Panc1 (cell line): ENCODE results near the gene GPR6. TPM values are rescaled to one million over a fixed set of nuclear protein-coding genes. Genes with fewer than 3 reads are reported as not detected.

Source experiments
- ATAC-seq: fragments of 200-7000 bp; cut with Tn5 transposase; 2 replicates; pipeline ENCODE4 v1.9.1; 2020; ENCODE audit warnings: mild to moderate bottlenecking, moderate library complexity
- Bru-seq: library from RNA; stranded (reverse); fragments of 400-500 nt; gene quantifications from one replicate; lab custom pipeline; 2021; lab: Mats Ljungman, UMichigan
- BruChase-seq, 2 experiments: library from RNA; stranded (reverse); fragments of 400-500 nt; gene quantifications; one replicate each; lab custom pipeline; 2021; lab: Mats Ljungman, UMichigan
- BruUV-seq: library from RNA; stranded (reverse); fragments of 400-500 nt; replicated peaks from 2 replicates; lab custom pipeline; 2021; lab: Mats Ljungman, UMichigan
- CTCF ChIA-PET: fragments of 300-600 bp; sonication (Branson Sonifier 250); formaldehyde crosslinking; loops from one replicate; lab custom pipeline; 2022; ENCODE audit warnings: antibody characterized with exemption; lab: Charles Lee
- POLR2A ChIA-PET: fragments of 300-600 bp; sonication (Branson Sonifier 250); formaldehyde crosslinking; loops from one replicate; lab custom pipeline; 2022; ENCODE audit warnings: antibody characterized with exemption; lab: Charles Lee
- DNase-seq: peaks from one replicate; pipeline ENCODE4 v3.0.0-alpha.2; 2010; ENCODE audit warnings: low read depth, low spot score
- H3K27ac ChIP-seq: 2 replicates; pipeline ENCODE4 v1.5.1; 2011; ENCODE audit warnings: mild to moderate bottlenecking, low read length, inconsistent platforms
- H3K27me3 ChIP-seq: fragments of 200-500 bp; sonication (Bioruptor generic); 2 replicates; pipeline ENCODE4 v1.6.0; 2014; ENCODE audit warnings: low read length, inconsistent platforms; ENCODE audit not compliant: control insufficient read depth, insufficient read depth
- H3K36me3 ChIP-seq: fragments of 200-500 bp; sonication (Bioruptor generic); 2 replicates; pipeline ENCODE4 v1.5.1; 2014; ENCODE audit warnings: inconsistent platforms, mild to moderate bottlenecking, low read length, moderate library complexity; ENCODE audit not compliant: control insufficient read depth, insufficient read depth
- H3K4me1 ChIP-seq: 2 replicates; pipeline ENCODE4 v1.5.1; 2011; ENCODE audit warnings: inconsistent platforms, mild to moderate bottlenecking, low read length, moderate library complexity; ENCODE audit not compliant: control insufficient read depth, insufficient read depth
- H3K4me3 ChIP-seq, 2 experiments: 2 replicates each; pipeline ENCODE4 v1.5.1; 2011 to 2012; ENCODE audit warnings: low read depth in 2 of 2, low read length in 2 of 2, mild to moderate bottlenecking in 2 of 2, inconsistent platforms in 1 of 2, moderate library complexity in 1 of 2
- H3K9me3 ChIP-seq: fragments of 200-500 bp; sonication (Bioruptor generic); 2 replicates; pipeline ENCODE4 v1.5.1; 2014; ENCODE audit warnings: low read depth, mild to moderate bottlenecking, inconsistent platforms, low read length, moderate library complexity; ENCODE audit not compliant: control insufficient read depth, insufficient read depth
- CTCF ChIP-seq: fragments of 450-650 bp; IDR thresholded peaks from 2 replicates; pipeline ENCODE4 v1.5.1; 2017; ENCODE audit warnings: mild to moderate bottlenecking
- POLR2AphosphoS5 ChIP-seq: IDR thresholded peaks from 2 replicates; pipeline ENCODE4 v1.6.1; 2012; ENCODE audit warnings: mild to moderate bottlenecking, low read depth, low read length, moderate library complexity
- REST ChIP-seq, 2 experiments: IDR thresholded peaks; 2 replicates each; pipeline ENCODE4 v1.6.1; 2011 to 2012; ENCODE audit warnings: low read depth in 2 of 2, control low read depth in 1 of 2, low read length in 1 of 2, mild to moderate bottlenecking in 1 of 2, moderate library complexity in 1 of 2; ENCODE audit not compliant: insufficient read depth in 1 of 2
- SIN3A ChIP-seq: IDR thresholded peaks from 2 replicates; pipeline ENCODE4 v1.6.1; 2012; ENCODE audit warnings: low read depth, mild to moderate bottlenecking, low read length, moderate library complexity, borderline replicate concordance; ENCODE audit not compliant: insufficient read depth
- TCF7L2 ChIP-seq: IDR thresholded peaks from 2 replicates; pipeline ENCODE4 v1.6.1; 2011; ENCODE audit warnings: mild to moderate bottlenecking, low read depth, low read length, inconsistent platforms
- in situ Hi-C: cut with HindIII; loops from 2 replicates; pipeline ENCODE4 v1.10.0; 2016; ENCODE audit warnings: low sequenced_read_pairs, low pct_unique_long_range_greater_than_20kb
- intact Hi-C: fragments of 100-400 bp; cut with micrococcal nuclease; formaldehyde crosslinking; loops from one replicate; pipeline ENCODE4 v1.10.0; 2022; ENCODE audit not compliant: unreplicated experiment
- long read RNA-seq: library from polyadenylated mRNA; unstranded; transcript quantifications from one replicate; pipeline ENCODE4 v2.0.0, GENCODE V29; 2021; ENCODE audit not compliant: unreplicated experiment
- polyA plus RNA-seq: library from polyadenylated mRNA; unstranded; fragments of >200 nt; gene quantifications from one replicate; pipeline ENCODE4 v1.2.1, GENCODE V29; 2012; ENCODE audit warnings: missing spikeins; ENCODE audit not compliant: insufficient read length
- total RNA-seq: library from RNA; stranded (reverse); gene quantifications from one replicate; pipeline ENCODE4 v1.2.1, GENCODE V29; 2021; ENCODE audit not compliant: unreplicated experiment

The GPR6 gene
- total RNA-seq (not detected), Bru-seq, nascent RNA (not detected), BruChase-seq, experiment 1, labeled RNA remaining after a 2-hour chase (not detected), BruChase-seq, experiment 2, labeled RNA remaining after a 6-hour chase (not detected)
- not detected for polyA plus RNA-seq
- long read RNA-seq, result 0 reads

GRCh38 chr6:109978174-109979032 lies at the start of gene GPR6:
TSS of gene GPR6 (plus strand) at chr6:109978311. CDS start at chr6:109979113, 802 bp downstream.
- Histone ChIP-seq H3K4me3 (no peak within 1 kb of the TSS), H3K27ac (no peak within 1 kb of the TSS), H3K9me3 (no peaks in the 10 kb centered on the region), H3K36me3 (no peaks in the 10 kb centered on the region), H3K4me1 (no peaks in the 10 kb centered on the region), H3K27me3 (peaks cover 32% of the 10 kb centered on the region)
- ChIA-PET POLR2A (interaction anchor here (0.7 kb wide), 1 partner anchor 394 kb away, joined by 3 read pairs; no protein-coding TSS in a partner anchor), CTCF (no interaction called here)
- in situ Hi-C loops, result no loop called here
- no peak for DNase-seq
- TF ChIP-seq POLR2AphosphoS5 (no peak), CTCF (no peak), SIN3A (no peak), REST (IDR thresholded peaks at IDR 0.05; ENCODE audit: insufficient read depth in 1 of 2, low read depth in 2 of 2, low read length in 1 of 2) (peak; percentile 99 to 100), TCF7L2 (no peak)
- intact Hi-C loops, result no loop called here
- no TSS peak for BruUV-seq
- ATAC-seq, result peak; percentile 62

- intact Hi-C loops (no loop called here), in situ Hi-C loops (no loop called here)
- BruUV-seq, result no TSS peak
- H3K36me3 ChIP-seq, result no peaks in the 10 kb centered on the region
- CTCF ChIA-PET, result no interaction called here
- no peak for TF ChIP-seq TCF7L2
- no peak for TF ChIP-seq SIN3A
- TF ChIP-seq CTCF, result no peak
- TF ChIP-seq REST (IDR thresholded peaks at IDR 0.05; ENCODE audit: insufficient read depth in 1 of 2, low read depth in 2 of 2, low read length in 1 of 2), result no peak
- TF ChIP-seq POLR2AphosphoS5, result no peak
- H3K4me1 ChIP-seq, result no peaks in the 10 kb centered on the region
- DNase-seq (no peak), ATAC-seq (no peak)
- POLR2A ChIA-PET, result no interaction called here
- H3K27me3 ChIP-seq, result no peaks in the 10 kb centered on the region
- no peak overlapping the region for H3K4me3 ChIP-seq
- no peak overlapping the region for H3K27ac ChIP-seq
- no peaks in the 10 kb centered on the region for H3K9me3 ChIP-seq
Measured at GRCh38 chr6:109934293-109934692, 43.8 kb upstream of the GPR6 start.
